GM18508 (cell line): ENCODE measurements around the gene RDH5.

Experiments used
- ATAC-seq: cut with Tn5 transposase; IDR thresholded peaks from one replicate; pipeline ENCODE4 v1.9.1; 2021; ENCODE audit warnings: moderate number of reproducible peaks; ENCODE audit not compliant: insufficient read depth, unreplicated experiment

Gene RDH5

GRCh38 chr12:55708695-55709233, 11.4 kb upstream of the RDH5 start:
- ATAC-seq, result no peak

- no peak for ATAC-seq
These were observed 8.2 kb upstream of the RDH5 start for GRCh38 chr12:55711786-55712553.

GRCh38 chr12:55712700-55713415, 7.3 kb upstream of the RDH5 start:
- no peak for ATAC-seq

- no peak for ATAC-seq
These were observed 6.5 kb upstream of the RDH5 start for GRCh38 chr12:55713721-55714120.

- no peak for ATAC-seq
These were observed 4.9 kb upstream of the RDH5 start for GRCh38 chr12:55715169-55715764.

- peak; percentile 41 for ATAC-seq
These were observed 4.2 kb upstream of the RDH5 start, which contains the start of gene BLOC1S1 for GRCh38 chr12:55715833-55716581. Gene BLOC1S1, plus strand, starts transcription at chr12:55716046. Its CDS starts 6 bp downstream, at chr12:55716052.

GRCh38 chr12:55716582-55716957, 3.6 kb upstream of the RDH5 start:
- ATAC-seq, result no peak

- ATAC-seq, result no peak
These were observed 2.9 kb upstream of the RDH5 start for GRCh38 chr12:55717011-55718007.

GRCh38 chr12:55718015-55718414, 2.2 kb upstream of the RDH5 start:
- ATAC-seq, result no peak

- no peak for ATAC-seq
These were observed 1.4 kb upstream of the RDH5 start for GRCh38 chr12:55718624-55719275.

- no peak for ATAC-seq
These were observed 822 bp upstream of the RDH5 start for GRCh38 chr12:55719371-55719770.

- no peak for ATAC-seq
These were observed 776 bp downstream of the RDH5 start for GRCh38 chr12:55720894-55721444.

GRCh38 chr12:55721601-55722213, 1.5 kb downstream of the RDH5 start:
- ATAC-seq, result no peak

GRCh38 chr12:55722948-55723347, 2.8 kb downstream of the RDH5 start:
- ATAC-seq, result no peak

- ATAC-seq, result no peak
These were observed 3.5 kb downstream of the RDH5 start for GRCh38 chr12:55723516-55724225.

- ATAC-seq, result no peak
These were observed 4.2 kb downstream of the RDH5 start for GRCh38 chr12:55724226-55724939.

GRCh38 chr12:55724940-55725309, 4.7 kb downstream of the RDH5 start:
- ATAC-seq, result no peak
